Stimulated activated CD4-positive, alpha-beta T cell treated with anti-CD3 and anti-CD28 coated beads, Interleukin-15, amount 100 ng/mL, for 1 hour (primary cell): ENCODE data around the gene MTMR3.
"Not testable (repeated sequence)": the region's sequence is repeated elsewhere in the genome, so short reads cannot be mapped to it uniquely, and the experiment has no call there.

Experiments used
- DNase-seq, 2 donors: peaks; one replicate each; pipeline ENCODE4 v3.0.0-alpha.2; 2020; ENCODE audit warnings: low read depth in 1 of 2, low spot score in 1 of 2

The MTMR3 gene

GRCh38 chr22:29883045-29883774 is at the start of gene MTMR3:
MTMR3 (plus strand) TSS chr22:29883174; CDS start chr22:29971060, 87,886 bp downstream.
- peak; percentile 90 to 94 for DNase-seq

GRCh38 chr22:29833392-29833965 is 49.5 kb upstream of the MTMR3 start:
- DNase-seq: no peak

GRCh38 chr22:29834046-29834445 is 48.9 kb upstream of the MTMR3 start:
- no peak for DNase-seq

GRCh38 chr22:29836791-29837370 is 46.1 kb upstream of the MTMR3 start:
- not testable (repeated sequence) for DNase-seq

- peak; percentile 96 to 99 for DNase-seq
Observed at GRCh38 chr22:29837741-29838598, 45.0 kb upstream of the MTMR3 start, which contains the start of gene ASCC2. ASCC2 (minus strand) TSS chr22:29838274; CDS start chr22:29832325, 5,949 bp downstream.

GRCh38 chr22:29838599-29838956 is 44.4 kb upstream of the MTMR3 start:
- no peak for DNase-seq

GRCh38 chr22:29839039-29839438 is 43.9 kb upstream of the MTMR3 start:
- DNase-seq: no peak

- no peak for DNase-seq
Observed at GRCh38 chr22:29840498-29840897, 42.5 kb upstream of the MTMR3 start.

GRCh38 chr22:29842172-29842571 is 40.8 kb upstream of the MTMR3 start:
- DNase-seq: no peak

- DNase-seq: no peak
Observed at GRCh38 chr22:29842740-29843139, 40.2 kb upstream of the MTMR3 start.

GRCh38 chr22:29846290-29846689 is 36.7 kb upstream of the MTMR3 start:
- DNase-seq: no peak

GRCh38 chr22:29848111-29848510 is 34.9 kb upstream of the MTMR3 start:
- DNase-seq: no peak

- DNase-seq: no peak
Observed at GRCh38 chr22:29854432-29854831, 28.5 kb upstream of the MTMR3 start.

GRCh38 chr22:29855611-29856181 is 27.3 kb upstream of the MTMR3 start:
- DNase-seq: no peak

- no peak for DNase-seq
Observed at GRCh38 chr22:29856496-29856895, 26.5 kb upstream of the MTMR3 start.

GRCh38 chr22:29859030-29859429 is 23.9 kb upstream of the MTMR3 start:
- not testable (repeated sequence) for DNase-seq

- DNase-seq: no peak
Observed at GRCh38 chr22:29860006-29860766, 22.8 kb upstream of the MTMR3 start.

GRCh38 chr22:29861672-29862297 is 21.2 kb upstream of the MTMR3 start:
- no peak for DNase-seq

- DNase-seq: not testable (repeated sequence)
Observed at GRCh38 chr22:29865572-29865971, 17.4 kb upstream of the MTMR3 start.

- no peak for DNase-seq
Observed at GRCh38 chr22:29867260-29867659, 15.7 kb upstream of the MTMR3 start.
